NCI-H2081 treated with DMSO at 0.1 percent for 48 hours (cell line): ENCODE data around the gene HTRA1.

Experiments used
- DNase-seq: peaks from one replicate; lab custom pipeline; 2025; lab: John Stamatoyannopoulos, UW

HTRA1 gene

GRCh38 chr10:122473116-122473515, 11.8 kb downstream of the HTRA1 start:
- DNase-seq: no peak

GRCh38 chr10:122474131-122474818, 12.9 kb downstream of the HTRA1 start:
- DNase-seq: no peak

- no peak for DNase-seq
Observed at GRCh38 chr10:122475100-122475499, 13.7 kb downstream of the HTRA1 start.

- DNase-seq: no peak
Observed at GRCh38 chr10:122475591-122476332, 14.4 kb downstream of the HTRA1 start.

GRCh38 chr10:122476333-122476695, 15.0 kb downstream of the HTRA1 start:
- DNase-seq: no peak

- DNase-seq: no peak
Observed at GRCh38 chr10:122477436-122477835, 16.1 kb downstream of the HTRA1 start.

- no peak for DNase-seq
Observed at GRCh38 chr10:122478971-122479370, 17.6 kb downstream of the HTRA1 start.

- no peak for DNase-seq
Observed at GRCh38 chr10:122480146-122480833, 18.9 kb downstream of the HTRA1 start.

GRCh38 chr10:122481296-122482056, 20.1 kb downstream of the HTRA1 start:
- no peak for DNase-seq

- no peak for DNase-seq
Observed at GRCh38 chr10:122484276-122485060, 23.1 kb downstream of the HTRA1 start.

- no peak for DNase-seq
Observed at GRCh38 chr10:122485670-122486069, 24.3 kb downstream of the HTRA1 start.

GRCh38 chr10:122486406-122487080, 25.2 kb downstream of the HTRA1 start:
- DNase-seq: no peak

- DNase-seq: no peak
Observed at GRCh38 chr10:122487174-122487765, 25.9 kb downstream of the HTRA1 start.

- DNase-seq: no peak
Observed at GRCh38 chr10:122490268-122490667, 28.9 kb downstream of the HTRA1 start.

GRCh38 chr10:122490786-122491680, 29.7 kb downstream of the HTRA1 start:
- DNase-seq: no peak

- no peak for DNase-seq
Observed at GRCh38 chr10:122492006-122492405, 30.7 kb downstream of the HTRA1 start.

- DNase-seq: no peak
Observed at GRCh38 chr10:122492999-122493481, 31.7 kb downstream of the HTRA1 start.

GRCh38 chr10:122493761-122494160, 32.4 kb downstream of the HTRA1 start:
- DNase-seq: no peak

- DNase-seq: no peak
Observed at GRCh38 chr10:122494173-122494820, 32.9 kb downstream of the HTRA1 start.
